IPS-15b (cell line): ENCODE results near the gene SEMA3C.

Experiments used
- H3K27me3 ChIP-seq: one replicate; pipeline ENCODE4 v1.6.1; 2013; ENCODE audit warnings: low read length; ENCODE audit not compliant: control insufficient read depth, insufficient read depth
- H3K36me3 ChIP-seq: one replicate; pipeline ENCODE4 v1.6.1; 2013; ENCODE audit warnings: low read length; ENCODE audit not compliant: control insufficient read depth, insufficient read depth
- H3K4me1 ChIP-seq: one replicate; pipeline ENCODE4 v1.6.1; 2013; ENCODE audit warnings: mild to moderate bottlenecking, low read length; ENCODE audit not compliant: control insufficient read depth, insufficient read depth
- H3K4me3 ChIP-seq: one replicate; pipeline ENCODE4 v1.5.1; 2013; ENCODE audit warnings: low read depth, low read length
- H3K9ac ChIP-seq: one replicate; pipeline ENCODE4 v1.6.1; 2013; ENCODE audit warnings: low read depth, mild to moderate bottlenecking, low read length
- H3K9me3 ChIP-seq: one replicate; pipeline ENCODE4 v1.6.1; 2013; ENCODE audit warnings: mild to moderate bottlenecking, low read length; ENCODE audit not compliant: control insufficient read depth, insufficient read depth

The SEMA3C gene

DNA sequence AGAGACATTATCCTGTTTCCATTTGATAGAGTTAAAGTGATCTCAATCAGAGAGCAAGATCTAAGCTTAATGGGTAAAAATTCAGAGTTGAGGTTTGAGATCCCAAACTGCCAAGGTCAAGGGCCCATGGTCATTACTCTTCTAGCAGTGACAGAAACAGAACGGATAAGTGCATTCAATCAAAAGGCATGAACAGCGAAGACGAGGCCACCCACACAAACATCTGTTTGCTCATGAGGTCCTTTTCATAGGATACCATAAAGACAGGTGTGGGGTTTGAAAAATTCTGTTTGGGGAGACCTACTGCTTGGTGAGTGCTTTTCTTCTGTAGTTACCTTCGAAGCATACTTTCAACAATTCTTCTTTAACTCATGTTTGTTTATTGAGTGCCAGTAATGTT, 58.3 kb downstream of the SEMA3C start:
- Histone ChIP-seq H3K4me1 (no peaks in the 10 kb centered on the region), H3K36me3 (no peaks in the 10 kb centered on the region), H3K27me3 (no peaks in the 10 kb centered on the region), H3K9ac (no peak overlapping the region), H3K9me3 (no peaks in the 10 kb centered on the region), H3K4me3 (no peak overlapping the region)

GRCh38 chr7:80859272-80859970, 59.4 kb downstream of the SEMA3C start:
- Histone ChIP-seq H3K36me3 (no peaks in the 10 kb centered on the region), H3K9me3 (no peaks in the 10 kb centered on the region), H3K4me3 (no peak overlapping the region), H3K9ac (no peak overlapping the region), H3K27me3 (no peaks in the 10 kb centered on the region), H3K4me1 (no peaks in the 10 kb centered on the region)

DNA sequence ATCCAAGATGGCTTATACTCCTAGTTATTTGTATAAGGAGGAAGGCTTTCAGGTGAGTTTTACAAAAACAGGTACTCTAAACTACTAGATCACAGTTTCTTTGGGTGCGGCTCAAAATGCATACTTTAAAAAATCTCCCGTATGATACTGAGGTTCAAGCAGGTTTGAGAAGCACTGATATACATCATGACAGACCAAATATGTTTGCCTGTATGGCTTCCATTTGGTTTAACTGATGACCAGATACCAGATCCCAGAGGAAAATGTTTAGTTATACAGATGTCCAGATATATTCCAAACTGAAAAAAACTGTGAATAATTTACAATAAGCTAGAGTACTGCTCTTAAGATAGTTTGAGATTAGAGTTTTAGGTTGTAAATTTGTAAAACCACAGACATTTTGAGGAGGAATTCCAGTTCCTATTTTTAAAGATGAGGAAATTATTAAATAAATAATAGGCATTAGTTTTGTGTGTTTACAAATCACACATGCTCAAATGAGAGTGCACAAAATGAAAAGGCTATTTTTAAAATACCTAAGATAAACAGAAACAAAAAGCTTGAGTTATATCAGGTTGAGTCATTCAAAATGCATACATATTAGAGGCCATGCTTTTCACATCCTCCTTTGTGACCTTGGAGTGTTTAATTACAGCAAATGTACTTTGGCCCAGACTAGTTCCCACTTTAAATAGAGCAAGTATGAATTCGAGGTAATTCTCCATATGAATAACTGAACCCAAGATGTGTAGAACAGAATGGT, 60.5 kb downstream of the SEMA3C start:
- Histone ChIP-seq H3K36me3 (no peaks in the 10 kb centered on the region), H3K4me1 (no peaks in the 10 kb centered on the region), H3K4me3 (no peak overlapping the region), H3K27me3 (no peaks in the 10 kb centered on the region), H3K9me3 (no peaks in the 10 kb centered on the region), H3K9ac (no peak overlapping the region)

DNA sequence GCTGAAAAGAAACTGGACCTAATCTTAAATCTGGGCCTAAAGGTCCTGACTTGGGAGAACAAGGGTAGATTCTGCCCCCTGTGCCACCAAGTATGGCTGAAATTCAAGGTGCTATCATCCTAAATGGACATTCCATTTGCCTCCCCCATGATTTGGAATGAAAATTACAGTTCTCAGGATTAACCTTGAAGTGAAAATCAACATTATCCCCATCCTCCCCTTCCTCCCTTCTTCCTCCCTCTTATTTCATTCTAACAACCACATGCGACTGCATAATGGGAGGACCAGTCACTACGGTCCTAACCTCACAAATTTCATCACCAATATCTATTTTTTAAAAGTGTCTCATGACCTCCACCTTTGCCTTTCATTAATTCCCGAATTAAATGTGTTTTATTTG, 62.1 kb downstream of the SEMA3C start:
- no peaks in the 10 kb centered on the region for H3K4me1 ChIP-seq
- H3K9me3 ChIP-seq: no peaks in the 10 kb centered on the region
- H3K27me3 ChIP-seq: no peaks in the 10 kb centered on the region
- H3K9ac ChIP-seq: no peak overlapping the region
- H3K4me3 ChIP-seq: no peak overlapping the region
- no peaks in the 10 kb centered on the region for H3K36me3 ChIP-seq

DNA sequence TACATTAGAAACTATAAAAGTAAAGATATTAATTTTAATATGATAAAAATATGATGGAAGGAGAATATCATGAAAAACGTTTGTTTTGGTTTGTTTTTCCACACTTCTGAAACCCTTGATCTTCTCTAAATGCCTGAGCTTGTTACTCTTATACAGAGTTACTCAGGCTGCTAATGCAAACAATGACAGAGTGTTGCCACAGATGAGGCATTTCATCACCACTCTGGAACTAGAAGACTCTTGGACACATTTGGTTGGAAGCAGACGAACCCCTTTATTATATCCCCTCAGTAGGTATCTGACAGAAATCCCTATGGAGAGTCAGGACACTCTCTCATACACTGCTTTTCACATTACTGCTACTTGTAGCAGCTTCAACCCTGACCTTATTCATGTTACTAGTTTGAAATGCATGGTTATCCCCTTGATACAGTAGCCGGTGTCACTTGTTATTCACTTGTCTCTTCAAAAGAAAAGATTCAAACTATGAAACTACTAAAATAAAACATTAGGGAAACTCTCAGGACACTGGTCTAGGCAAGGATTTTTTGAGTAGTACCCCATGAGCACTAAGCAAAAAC, 66.9 kb downstream of the SEMA3C start:
- Histone ChIP-seq H3K4me3 (no peak overlapping the region), H3K9ac (no peak overlapping the region), H3K9me3 (no peaks in the 10 kb centered on the region)

DNA sequence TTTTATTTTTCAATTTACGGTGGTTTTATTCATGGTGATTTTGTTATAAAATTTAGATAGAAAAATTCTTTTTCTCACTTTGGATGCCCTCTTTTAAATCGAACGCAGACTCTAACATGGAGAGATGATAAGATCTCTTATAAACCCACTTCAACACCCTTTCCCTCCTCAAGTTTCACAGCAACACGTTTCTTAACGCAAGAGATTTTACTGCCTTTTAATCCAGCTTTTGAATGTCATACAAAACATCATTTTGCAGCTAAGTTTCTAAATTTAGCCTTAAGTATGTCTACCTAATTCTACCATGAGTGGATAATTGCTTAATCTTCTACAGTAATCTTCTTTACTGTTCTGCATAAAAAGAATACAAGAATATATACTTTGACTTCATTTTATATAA, 70.0 kb downstream of the SEMA3C start:
- no peaks in the 10 kb centered on the region for H3K27me3 ChIP-seq
- no peaks in the 10 kb centered on the region for H3K9me3 ChIP-seq
- no peak overlapping the region for H3K4me3 ChIP-seq
- no peaks in the 10 kb centered on the region for H3K36me3 ChIP-seq
- H3K4me1 ChIP-seq: no peaks in the 10 kb centered on the region
- H3K9ac ChIP-seq: no peak overlapping the region

More for the DNA sequence above, 66.9 kb downstream of the SEMA3C start:
- H3K36me3 ChIP-seq: no peaks in the 10 kb centered on the region
- H3K27me3 ChIP-seq: no peaks in the 10 kb centered on the region
- no peaks in the 10 kb centered on the region for H3K4me1 ChIP-seq

DNA sequence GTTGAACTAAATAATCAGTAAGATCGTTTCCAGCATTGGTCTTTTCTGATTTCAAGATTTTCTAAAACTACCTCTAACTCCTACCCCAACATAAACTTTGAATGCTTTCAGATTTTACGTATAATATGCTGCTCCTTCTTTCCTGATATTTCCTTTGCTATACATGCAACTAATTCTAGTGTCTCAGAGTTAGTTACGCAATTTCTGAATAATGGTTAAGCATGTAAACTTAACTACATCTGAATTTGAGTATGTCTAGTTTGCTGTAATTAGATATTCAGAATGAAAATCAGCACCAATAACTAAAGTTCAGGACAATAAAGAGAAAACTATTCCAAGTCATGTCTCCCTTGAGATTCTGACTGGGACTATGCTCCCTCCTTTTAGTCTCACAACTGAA, 71.0 kb downstream of the SEMA3C start:
- H3K36me3 ChIP-seq: no peaks in the 10 kb centered on the region
- no peak overlapping the region for H3K9ac ChIP-seq
- H3K4me3 ChIP-seq: no peak overlapping the region
- H3K27me3 ChIP-seq: no peaks in the 10 kb centered on the region
- H3K9me3 ChIP-seq: no peaks in the 10 kb centered on the region
- H3K4me1 ChIP-seq: no peaks in the 10 kb centered on the region

DNA sequence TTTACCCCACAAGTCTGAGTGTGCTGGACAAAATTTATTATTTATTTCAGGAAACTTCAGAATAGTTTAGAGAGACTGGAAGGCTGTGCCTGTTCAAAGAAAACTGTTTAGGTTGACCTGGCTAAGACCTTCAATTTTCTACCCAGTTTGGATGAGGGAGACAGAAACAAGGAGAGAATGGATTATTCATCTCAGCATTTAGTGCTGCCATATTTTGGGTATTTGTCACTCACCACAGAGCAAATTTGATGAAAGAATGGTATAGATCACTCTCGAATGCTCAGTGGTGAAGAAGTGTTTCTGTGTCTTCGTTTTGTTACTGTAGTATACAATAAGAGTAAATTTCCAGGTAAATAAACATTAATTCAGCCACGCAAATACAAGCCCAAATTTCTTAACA, 71.8 kb downstream of the SEMA3C start:
- Histone ChIP-seq H3K9ac (no peak overlapping the region), H3K4me3 (no peak overlapping the region), H3K4me1 (no peaks in the 10 kb centered on the region), H3K36me3 (no peaks in the 10 kb centered on the region), H3K27me3 (no peaks in the 10 kb centered on the region), H3K9me3 (no peaks in the 10 kb centered on the region)

GRCh38 chr7:80844916-80845315, 73.9 kb downstream of the SEMA3C start:
- no peak overlapping the region for H3K9ac ChIP-seq
- no peaks in the 10 kb centered on the region for H3K9me3 ChIP-seq
- no peaks in the 10 kb centered on the region for H3K27me3 ChIP-seq
- no peaks in the 10 kb centered on the region for H3K4me1 ChIP-seq
- no peak overlapping the region for H3K4me3 ChIP-seq
- H3K36me3 ChIP-seq: no peaks in the 10 kb centered on the region

DNA sequence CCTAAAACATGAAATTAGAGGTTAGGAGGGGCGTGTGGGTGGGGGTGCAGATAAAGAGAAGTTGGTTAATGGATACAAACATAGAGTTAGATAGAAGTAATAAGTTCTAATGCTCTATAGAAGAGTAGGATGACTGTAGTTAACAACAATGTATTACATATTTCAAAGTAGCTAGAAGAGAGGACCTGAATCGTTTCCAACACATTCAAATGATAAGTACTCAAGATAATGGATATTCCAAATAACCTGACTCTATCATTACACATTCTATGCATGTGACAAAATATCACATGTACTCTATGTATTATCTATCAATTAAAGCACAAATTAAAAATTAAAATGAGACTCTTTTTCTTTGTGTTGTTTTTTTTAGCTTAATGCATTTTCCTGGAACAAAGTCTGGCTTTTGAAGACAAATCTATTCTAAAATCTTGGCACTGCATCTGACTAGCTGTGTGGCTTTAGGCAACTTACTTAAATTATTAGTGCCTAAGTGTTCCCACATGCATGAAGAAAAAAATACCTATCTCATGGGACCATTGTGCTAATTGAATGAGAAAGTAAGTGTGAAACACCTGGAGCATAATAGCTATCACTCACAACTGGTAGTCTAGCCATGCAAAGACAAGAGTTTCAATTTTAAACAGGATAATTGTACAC, 75.7 kb downstream of the SEMA3C start:
- no peak overlapping the region for H3K9ac ChIP-seq

GRCh38 chr7:80842022-80842790, 76.6 kb downstream of the SEMA3C start:
- Histone ChIP-seq H3K27me3 (no peaks in the 10 kb centered on the region), H3K36me3 (no peaks in the 10 kb centered on the region), H3K4me1 (no peaks in the 10 kb centered on the region), H3K9me3 (no peaks in the 10 kb centered on the region), H3K9ac (no peak overlapping the region), H3K4me3 (no peak overlapping the region)

More for the DNA sequence above, 75.7 kb downstream of the SEMA3C start:
- Histone ChIP-seq H3K27me3 (no peaks in the 10 kb centered on the region), H3K36me3 (no peaks in the 10 kb centered on the region), H3K9me3 (no peaks in the 10 kb centered on the region), H3K4me1 (no peaks in the 10 kb centered on the region), H3K4me3 (no peak overlapping the region)
